H9 (cell line): ENCODE results near the gene TMED7. TPM values are rescaled to one million over a fixed set of nuclear protein-coding genes. Genes with fewer than 3 reads are reported as not detected.

Experiments
- DNase-seq: peaks from one replicate; pipeline ENCODE4 v3.0.0-alpha.2; 2017
- H2AFZ ChIP-seq: one replicate; pipeline ENCODE4 v1.6.1; 2013; ENCODE audit warnings: mild to moderate bottlenecking, low read length, control low read depth, moderate library complexity
- H2AK5ac ChIP-seq: 2 replicates; pipeline ENCODE4 v1.6.1; 2013; ENCODE audit warnings: low read length, control low read depth, mixed read lengths; ENCODE audit not compliant: insufficient read length
- H2BK120ac ChIP-seq: one replicate; pipeline ENCODE4 v1.6.1; 2013; ENCODE audit warnings: low read depth, mild to moderate bottlenecking, low read length, control low read depth, inconsistent platforms; ENCODE audit not compliant: poor library complexity, severe bottlenecking
- H2BK12ac ChIP-seq: 2 replicates; pipeline ENCODE4 v1.6.1; 2013; ENCODE audit warnings: low read length, control low read depth, mixed read lengths, low read depth; ENCODE audit not compliant: insufficient read length
- H2BK15ac ChIP-seq: 2 replicates; pipeline ENCODE4 v1.6.1; 2013; ENCODE audit warnings: low read depth, low read length, control low read depth
- H2BK20ac ChIP-seq: one replicate; pipeline ENCODE4 v1.6.1; 2013; ENCODE audit warnings: low read depth, mild to moderate bottlenecking, low read length, control low read depth, inconsistent platforms; ENCODE audit not compliant: poor library complexity, severe bottlenecking
- H2BK5ac ChIP-seq: 2 replicates; pipeline ENCODE4 v1.6.1; 2013; ENCODE audit warnings: low read length, control low read depth, mixed read lengths; ENCODE audit not compliant: insufficient read length
- H3K14ac ChIP-seq: 2 replicates; pipeline ENCODE4 v1.6.1; 2013; ENCODE audit warnings: low read length, control low read depth; ENCODE audit not compliant: insufficient read depth
- H3K18ac ChIP-seq: 2 replicates; pipeline ENCODE4 v1.6.1; 2013; ENCODE audit warnings: low read depth, mild to moderate bottlenecking, mixed read lengths, low read length, control low read depth; ENCODE audit not compliant: insufficient read length
- H3K23ac ChIP-seq: 2 replicates; pipeline ENCODE4 v1.6.1; 2013; ENCODE audit warnings: low read length, control low read depth, mixed read lengths, low read depth; ENCODE audit not compliant: insufficient read length
- H3K23me2 ChIP-seq: 2 replicates; pipeline ENCODE4 v1.6.1; 2013; ENCODE audit warnings: low read depth, mild to moderate bottlenecking, mixed read lengths, low read length, control low read depth; ENCODE audit not compliant: insufficient read length, poor library complexity, severe bottlenecking
- H3K27ac ChIP-seq: 2 replicates; pipeline ENCODE4 v1.5.1; 2013; ENCODE audit warnings: low read length, control low read depth, mixed read lengths, low read depth; ENCODE audit not compliant: insufficient read length
- H3K27me3 ChIP-seq: 2 replicates; pipeline ENCODE4 v1.6.1; 2013; ENCODE audit warnings: low read length, control low read depth, inconsistent platforms; ENCODE audit not compliant: insufficient read depth
- H3K4ac ChIP-seq: 2 replicates; pipeline ENCODE4 v1.6.1; 2013; ENCODE audit warnings: low read depth, mild to moderate bottlenecking, control low read depth, inconsistent platforms, low read length, moderate library complexity
- H3K4me1 ChIP-seq: 2 replicates; pipeline ENCODE4 v1.6.1; 2013; ENCODE audit warnings: low read length, control low read depth, inconsistent platforms; ENCODE audit not compliant: insufficient read depth
- H3K4me2 ChIP-seq: 2 replicates; pipeline ENCODE4 v1.6.1; 2013; ENCODE audit warnings: low read length, control low read depth, mixed read lengths; ENCODE audit not compliant: insufficient read length, insufficient read depth
- H3K56ac ChIP-seq: 2 replicates; pipeline ENCODE4 v1.6.1; 2013; ENCODE audit warnings: low read depth, mild to moderate bottlenecking, mixed read lengths, low read length, control low read depth; ENCODE audit not compliant: insufficient read length
- H3K79me1 ChIP-seq: 2 replicates; pipeline ENCODE4 v1.6.1; 2013; ENCODE audit warnings: low read depth, mild to moderate bottlenecking, moderate library complexity, low read length, control low read depth, inconsistent platforms; ENCODE audit not compliant: insufficient read depth, poor library complexity, severe bottlenecking
- H3K79me2 ChIP-seq: 2 replicates; pipeline ENCODE4 v1.6.1; 2013; ENCODE audit warnings: low read length, control low read depth, inconsistent platforms; ENCODE audit not compliant: insufficient read depth
- H3K9ac ChIP-seq: 2 replicates; pipeline ENCODE4 v1.6.1; 2013; ENCODE audit warnings: low read length, control low read depth, mixed read lengths; ENCODE audit not compliant: insufficient read length; ENCODE audit errors: extremely low read depth
- H3K9me3 ChIP-seq: one replicate; pipeline ENCODE4 v1.6.1; 2013; ENCODE audit warnings: low read depth, low read length, inconsistent platforms; ENCODE audit not compliant: control insufficient read depth
- H3T11ph ChIP-seq: one replicate; pipeline ENCODE4 v1.6.1; 2013; ENCODE audit warnings: mild to moderate bottlenecking, low read length, control low read depth, inconsistent platforms
- H4K20me1 ChIP-seq: one replicate; pipeline ENCODE4 v1.6.1; 2013; ENCODE audit not compliant: control insufficient read depth, insufficient read length, insufficient read depth
- H4K5ac ChIP-seq: 2 replicates; pipeline ENCODE4 v1.6.1; 2013; ENCODE audit warnings: low read depth, mild to moderate bottlenecking, mixed read lengths, low read length, control low read depth; ENCODE audit not compliant: insufficient read length
- H4K8ac ChIP-seq: replicated peaks from 2 replicates; pipeline ENCODE4 v1.6.1; 2013; ENCODE audit warnings: low read length, control low read depth, mixed read lengths, low read depth; ENCODE audit not compliant: insufficient read length
- H4K91ac ChIP-seq: 2 replicates; pipeline ENCODE4 v1.6.1; 2013; ENCODE audit warnings: low read depth, mild to moderate bottlenecking, moderate library complexity, mixed read lengths, low read length, control low read depth; ENCODE audit not compliant: insufficient read length
- H3K27ac Mint-ChIP-seq, 3 experiments: 2 replicates in 2 of 3; 3 replicates in 1 of 3; pipeline ENCODE4 v1.8.0; 2020 to 2021; ENCODE audit warnings: mixed read lengths in 3 of 3, mild to moderate bottlenecking in 1 of 3, moderate library complexity in 1 of 3
- H3K27me3 Mint-ChIP-seq: 2 replicates; pipeline ENCODE4 v1.8.0; 2021; ENCODE audit warnings: low read depth, mild to moderate bottlenecking, moderate library complexity, mixed read lengths
- H3K36me3 Mint-ChIP-seq, 3 experiments: 2 replicates in 2 of 3; 3 replicates in 1 of 3; pipeline ENCODE4 v1.8.0; 2020 to 2021; ENCODE audit warnings: low read depth in 3 of 3, mixed read lengths in 3 of 3; ENCODE audit not compliant: insufficient read depth in 1 of 3
- H3K4me1 Mint-ChIP-seq, 2 experiments: 2 replicates each; pipeline ENCODE4 v1.8.0; 2020; ENCODE audit warnings: mixed read lengths in 2 of 2
- H3K4me3 Mint-ChIP-seq, 2 experiments: 2 replicates in 1 of 2; 3 replicates in 1 of 2; pipeline ENCODE4 v1.8.0; 2020 to 2021; ENCODE audit warnings: mild to moderate bottlenecking in 2 of 2, mixed read lengths in 2 of 2, moderate library complexity in 1 of 2
- H3K9me3 Mint-ChIP-seq, 2 experiments: 2 replicates in 1 of 2; 3 replicates in 1 of 2; pipeline ENCODE4 v1.8.0; 2020; ENCODE audit warnings: mild to moderate bottlenecking in 2 of 2, mixed read lengths in 2 of 2, moderate library complexity in 1 of 2
- WGBS: extraction: QIAGEN DNeasy Blood & Tissue Kit; methylation state at CpG from one replicate; pipeline ENCODE4 v1.1.7; 2013; ENCODE audit warnings: missing lambda C conversion rate, low lambda C conversion rate, mixed read lengths; ENCODE audit not compliant: insufficient read length; ENCODE audit errors: extremely low coverage; 5-methylcytosine and 5-hydroxymethylcytosine counted together
- total RNA-seq: library from RNA; stranded (reverse); gene quantifications from 2 replicates; pipeline ENCODE4 v1.2.1, GENCODE V29; 2021
- TF ChIP-seq, protein P1 (sequence below): fragments of 200-600 bp; sonication (generic); conservative IDR thresholded peaks from 3 replicates; pipeline ENCODE4 v1.8.0; 2021; ENCODE audit warnings: antibody characterized with exemption, mild to moderate bottlenecking

TMED7 gene
- total RNA-seq, 1 experiment from 2014 or later, result 68.8 TPM

DNA sequence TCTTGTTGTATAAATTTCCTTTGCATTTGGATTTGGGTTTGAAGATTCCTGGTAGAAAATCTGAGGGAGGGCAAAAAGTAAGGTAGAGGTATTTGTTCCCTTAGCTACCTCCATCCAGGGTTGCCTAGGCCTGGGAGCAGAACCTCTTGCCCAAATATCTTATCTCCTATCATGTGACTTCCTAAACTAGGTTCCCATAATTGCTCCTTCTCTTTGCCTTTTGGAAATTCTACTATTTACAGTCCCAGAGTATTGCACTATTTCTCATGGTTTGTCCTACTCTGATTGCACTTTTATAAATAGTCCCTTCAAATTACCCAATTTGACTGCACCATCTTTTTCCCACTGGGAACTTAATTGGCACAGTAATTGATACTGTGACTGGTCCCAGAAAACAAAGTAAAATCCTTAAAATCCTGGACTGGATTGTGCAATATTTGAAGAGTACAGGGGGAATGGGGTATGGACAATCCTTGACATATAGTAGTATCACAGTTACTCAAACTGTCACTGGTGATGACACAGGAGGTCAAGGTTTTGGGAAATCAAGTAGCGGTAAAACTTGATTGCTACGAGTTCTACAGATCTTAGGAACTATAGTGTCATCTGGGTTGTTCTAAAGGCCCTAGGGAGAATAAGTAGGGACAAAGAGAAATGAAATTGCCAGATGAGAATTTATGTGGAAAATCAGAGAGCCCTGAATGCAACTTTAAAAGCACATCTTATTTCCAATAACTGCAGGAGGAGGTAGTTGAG, 31.5 kb upstream of the TMED7 start:
- Histone ChIP-seq H4K91ac (no peak overlapping the region), H3K27me3 (no peaks in the 10 kb centered on the region), H3K23me2 (no peaks in the 10 kb centered on the region), H3K79me2 (no peaks in the 10 kb centered on the region), H4K5ac (no peak overlapping the region), H3K14ac (no peak overlapping the region), H2BK20ac (no peak overlapping the region), H4K8ac (no peak overlapping the region), H2BK120ac (no peak overlapping the region), H3K4ac (no peak overlapping the region), H3K4me1 (no peaks in the 10 kb centered on the region), H3K9me3 (no peaks in the 10 kb centered on the region), H2BK5ac (no peak overlapping the region), H3K9ac (no peak overlapping the region), H3K4me2 (no peak overlapping the region), H3T11ph (no peak overlapping the region), H3K56ac (no peak overlapping the region), H3K27ac (no peak overlapping the region), H2AFZ (no peak overlapping the region), H2AK5ac (no peak overlapping the region), H4K20me1 (no peaks in the 10 kb centered on the region), H3K23ac (no peak overlapping the region), H2BK15ac (no peak overlapping the region), H2BK12ac (no peak overlapping the region), H3K18ac (no peak overlapping the region), H3K79me1 (no peaks in the 10 kb centered on the region)
- WGBS, result no CpG with 5 or more reads among the region's 2 CpGs
- TF ChIP-seq, protein P1, sequence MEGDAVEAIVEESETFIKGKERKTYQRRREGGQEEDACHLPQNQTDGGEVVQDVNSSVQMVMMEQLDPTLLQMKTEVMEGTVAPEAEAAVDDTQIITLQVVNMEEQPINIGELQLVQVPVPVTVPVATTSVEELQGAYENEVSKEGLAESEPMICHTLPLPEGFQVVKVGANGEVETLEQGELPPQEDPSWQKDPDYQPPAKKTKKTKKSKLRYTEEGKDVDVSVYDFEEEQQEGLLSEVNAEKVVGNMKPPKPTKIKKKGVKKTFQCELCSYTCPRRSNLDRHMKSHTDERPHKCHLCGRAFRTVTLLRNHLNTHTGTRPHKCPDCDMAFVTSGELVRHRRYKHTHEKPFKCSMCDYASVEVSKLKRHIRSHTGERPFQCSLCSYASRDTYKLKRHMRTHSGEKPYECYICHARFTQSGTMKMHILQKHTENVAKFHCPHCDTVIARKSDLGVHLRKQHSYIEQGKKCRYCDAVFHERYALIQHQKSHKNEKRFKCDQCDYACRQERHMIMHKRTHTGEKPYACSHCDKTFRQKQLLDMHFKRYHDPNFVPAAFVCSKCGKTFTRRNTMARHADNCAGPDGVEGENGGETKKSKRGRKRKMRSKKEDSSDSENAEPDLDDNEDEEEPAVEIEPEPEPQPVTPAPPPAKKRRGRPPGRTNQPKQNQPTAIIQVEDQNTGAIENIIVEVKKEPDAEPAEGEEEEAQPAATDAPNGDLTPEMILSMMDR, result no peak
- DNase-seq, result no peak
- Mint-ChIP-seq H3K27ac (no peak overlapping the region), H3K4me3 (no peak overlapping the region), H3K9me3 (peaks cover 0 to 3% of the 10 kb centered on the region in 2 experiments; a peak in 1 of 5 replicates), H3K27me3 (no peaks in the 10 kb centered on the region; the same call in 1 of the 2 replicates), H3K4me1 (peaks cover 0 to 10% of the 10 kb centered on the region in 2 experiments; a peak in 3 of 4 replicates), H3K36me3 (no peaks in the 10 kb centered on the region)
